ENCODE results near the gene ENTPD8. TPM values are rescaled to one million over a fixed set of nuclear protein-coding genes. Genes with fewer than 3 reads are reported as not detected.
A peak's percentile ranks its signal among the peaks of the same experiment; 100 is the strongest.

Gene ENTPD8
- total RNA-seq, 1 donor, result not detected

GRCh38 chr9:137437691-137438590 lies 3.2 kb downstream of the ENTPD8 start:
- peak; percentile 83 for DNase-seq (ENCODE audit: insufficient read length, low spot score, missing footprints)
- Histone ChIP-seq H3K79me2 (ENCODE audit: insufficient read depth, low read length) (no peaks in the 10 kb centered on the region), H3K9me3 (ENCODE audit: low read depth, low read length) (no peaks in the 10 kb centered on the region), H3K27ac (ENCODE audit: low read depth, low read length) (no peak overlapping the region), H3K27me3 (ENCODE audit: insufficient read depth, low read length) (peaks cover 11% of the 10 kb centered on the region), H3K4me1 (ENCODE audit: insufficient read depth, low read length) (peaks cover 8% of the 10 kb centered on the region), H3K4me2 (ENCODE audit: insufficient read depth, low read length) (no peak overlapping the region), H3K4me3 (ENCODE audit: insufficient read depth, low read length) (no peak overlapping the region), H3K36me3 (ENCODE audit: insufficient read depth, low read length) (no peaks in the 10 kb centered on the region), H2AFZ (ENCODE audit: low read length) (no peak overlapping the region), H4K20me1 (ENCODE audit: insufficient read depth, low read length) (no peaks in the 10 kb centered on the region)
- TF ChIP-seq CTCF (IDR thresholded peaks at IDR 0.05; ENCODE audit: extremely low read depth, low read depth, low read length), result no peak

GRCh38 chr9:137436761-137437600 lies 4.2 kb downstream of the ENTPD8 start:
- DNase-seq (ENCODE audit: insufficient read length, low spot score, missing footprints), result no peak
- Histone ChIP-seq H3K9me3 (ENCODE audit: low read depth, low read length) (no peaks in the 10 kb centered on the region), H3K4me2 (ENCODE audit: insufficient read depth, low read length) (no peak overlapping the region), H3K4me3 (ENCODE audit: insufficient read depth, low read length) (no peak overlapping the region), H4K20me1 (ENCODE audit: insufficient read depth, low read length) (no peaks in the 10 kb centered on the region), H3K4me1 (ENCODE audit: insufficient read depth, low read length) (peaks cover 8% of the 10 kb centered on the region), H3K79me2 (ENCODE audit: insufficient read depth, low read length) (no peaks in the 10 kb centered on the region), H3K27ac (ENCODE audit: low read depth, low read length) (no peak overlapping the region), H2AFZ (ENCODE audit: low read length) (no peak overlapping the region), H3K36me3 (ENCODE audit: insufficient read depth, low read length) (no peaks in the 10 kb centered on the region), H3K27me3 (ENCODE audit: insufficient read depth, low read length) (peaks cover 1% of the 10 kb centered on the region)
- no peak for TF ChIP-seq CTCF (IDR thresholded peaks at IDR 0.05; ENCODE audit: extremely low read depth, low read depth, low read length)

- Histone ChIP-seq H3K79me2 (ENCODE audit: insufficient read depth, low read length) (no peaks in the 10 kb centered on the region), H3K4me3 (ENCODE audit: insufficient read depth, low read length) (no peak overlapping the region), H4K20me1 (ENCODE audit: insufficient read depth, low read length) (no peaks in the 10 kb centered on the region), H3K4me1 (ENCODE audit: insufficient read depth, low read length) (peaks cover 8% of the 10 kb centered on the region), H3K27me3 (ENCODE audit: insufficient read depth, low read length) (no peaks in the 10 kb centered on the region), H2AFZ (ENCODE audit: low read length) (peak overlapping the region; percentile 56), H3K9me3 (ENCODE audit: low read depth, low read length) (no peaks in the 10 kb centered on the region), H3K27ac (ENCODE audit: low read depth, low read length) (no peak overlapping the region), H3K4me2 (ENCODE audit: insufficient read depth, low read length) (peak overlapping the region; percentile 9), H3K36me3 (ENCODE audit: insufficient read depth, low read length) (no peaks in the 10 kb centered on the region)
- peak; percentile 100 for DNase-seq (ENCODE audit: insufficient read length, low spot score, missing footprints)
- no peak for TF ChIP-seq CTCF (IDR thresholded peaks at IDR 0.05; ENCODE audit: extremely low read depth, low read depth, low read length)
Measured at GRCh38 chr9:137435980-137436760, 5.0 kb downstream of the ENTPD8 start.

Measured in osteoblast (primary cell).